ENCODE results near the gene KCNK1.

The KCNK1 gene

DNA sequence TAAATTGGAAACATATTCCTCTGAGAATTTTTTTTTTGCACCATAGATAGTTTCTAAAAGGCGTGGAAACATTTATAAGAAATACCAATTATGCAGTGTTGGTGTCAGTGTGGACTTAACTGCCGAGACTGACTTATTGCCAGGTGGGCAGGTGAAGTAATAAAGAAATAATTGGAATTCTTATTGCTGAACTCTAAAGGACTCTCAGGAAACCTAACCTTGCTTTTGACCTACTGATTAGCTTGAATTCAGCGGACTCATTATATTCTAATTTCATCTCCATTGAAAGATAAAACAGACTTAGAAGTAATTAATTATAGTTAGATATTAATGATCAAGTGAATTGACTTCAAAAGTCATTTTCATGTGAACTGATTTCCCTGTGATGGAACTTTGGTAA lies 26.3 kb downstream of the KCNK1 start:
- H3K27me3 ChIP-seq (replicated peaks; ENCODE audit: control insufficient read depth, insufficient read depth, low read length): no peaks in the 10 kb centered on the region
- H3K4me3 ChIP-seq (ENCODE audit: low read length): no peak overlapping the region
- no peaks in the 10 kb centered on the region for H3K36me3 ChIP-seq (ENCODE audit: control insufficient read depth, insufficient read depth, low read length, severe bottlenecking)
- no peaks in the 10 kb centered on the region for H3K4me1 ChIP-seq (ENCODE audit: control insufficient read depth, insufficient read depth, low read length)
- no peaks in the 10 kb centered on the region for H3K9me3 ChIP-seq (ENCODE audit: control insufficient read depth, low read length)
- no peak for DNase-seq (ENCODE audit: low read depth)
- no peak overlapping the region for H3K9ac ChIP-seq (ENCODE audit: low read length)

DNA sequence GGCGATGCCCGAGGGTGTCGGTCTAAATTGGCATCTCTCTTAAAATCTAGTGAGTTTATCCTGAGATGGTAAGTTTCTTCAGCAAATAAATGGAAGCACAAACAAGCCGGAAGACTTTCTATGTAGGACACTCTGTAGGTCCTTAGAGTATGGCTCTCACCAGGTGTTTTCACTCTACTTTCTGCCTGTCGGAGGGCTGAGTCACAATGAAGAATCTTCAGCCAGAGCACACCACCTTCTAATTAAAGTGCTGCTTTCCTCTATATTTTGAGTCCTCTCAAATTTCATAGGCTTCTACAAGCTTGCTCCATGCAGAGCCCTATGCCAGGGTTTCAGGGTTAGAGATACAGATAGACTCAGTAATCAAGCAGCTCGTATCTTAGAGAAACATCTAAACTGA lies 27.1 kb downstream of the KCNK1 start:
- no peaks in the 10 kb centered on the region for H3K4me1 ChIP-seq (ENCODE audit: control insufficient read depth, insufficient read depth, low read length)
- H3K4me3 ChIP-seq (ENCODE audit: low read length): no peak overlapping the region
- no peak for DNase-seq (ENCODE audit: low read depth)
- no peaks in the 10 kb centered on the region for H3K9me3 ChIP-seq (ENCODE audit: control insufficient read depth, low read length)
- no peaks in the 10 kb centered on the region for H3K36me3 ChIP-seq (ENCODE audit: control insufficient read depth, insufficient read depth, low read length, severe bottlenecking)
- H3K9ac ChIP-seq (ENCODE audit: low read length): no peak overlapping the region
- no peaks in the 10 kb centered on the region for H3K27me3 ChIP-seq (replicated peaks; ENCODE audit: control insufficient read depth, insufficient read depth, low read length)

DNA sequence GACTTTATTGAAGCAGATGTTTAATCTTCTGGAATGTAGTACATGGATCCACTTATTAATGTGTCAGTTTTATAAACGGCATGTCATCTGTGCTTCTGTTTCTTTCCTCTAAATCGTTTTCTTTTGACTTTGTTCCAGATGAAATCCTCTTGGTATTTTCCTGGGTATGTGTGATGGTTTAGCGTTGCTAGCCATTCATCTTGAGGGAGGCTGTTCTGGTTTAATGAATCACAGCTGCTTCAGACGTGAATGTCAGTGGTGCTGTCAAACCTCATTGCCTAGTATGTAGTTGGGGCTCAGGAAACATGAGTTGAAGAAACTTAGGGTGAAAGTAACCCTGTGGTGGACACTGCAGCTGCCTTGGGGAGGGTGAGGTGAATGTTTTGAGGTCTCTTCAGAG lies 33.2 kb downstream of the KCNK1 start:
- Histone ChIP-seq H3K4me1 (ENCODE audit: control insufficient read depth, insufficient read depth, low read length) (no peaks in the 10 kb centered on the region), H3K27me3 (replicated peaks; ENCODE audit: control insufficient read depth, insufficient read depth, low read length) (no peaks in the 10 kb centered on the region), H3K36me3 (ENCODE audit: control insufficient read depth, insufficient read depth, low read length, severe bottlenecking) (no peaks in the 10 kb centered on the region), H3K4me3 (ENCODE audit: low read length) (no peak overlapping the region), H3K9me3 (ENCODE audit: control insufficient read depth, low read length) (peaks cover 4% of the 10 kb centered on the region), H3K9ac (ENCODE audit: low read length) (no peak overlapping the region)
- DNase-seq (ENCODE audit: low read depth): peak; percentile 62

DNA sequence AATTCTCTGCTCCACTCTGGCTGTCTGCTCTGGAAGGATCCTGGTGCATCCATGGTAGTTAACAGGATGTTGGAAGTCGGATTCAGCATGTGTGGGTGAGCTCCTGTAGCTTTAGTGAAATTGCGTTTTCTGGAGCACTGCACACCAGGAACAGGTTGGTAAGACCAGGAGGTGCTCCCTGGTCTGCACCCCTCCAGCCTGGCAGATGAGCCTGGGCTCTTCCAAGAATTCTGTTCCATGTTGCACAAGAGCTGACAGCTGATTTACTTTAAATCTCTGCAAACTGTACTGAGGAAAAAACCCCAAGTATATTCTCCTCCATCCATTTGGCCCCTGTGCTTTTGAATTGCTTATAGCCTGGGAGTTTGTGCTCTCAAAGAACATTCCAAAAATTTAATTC lies 33.7 kb downstream of the KCNK1 start:
- no peaks in the 10 kb centered on the region for H3K27me3 ChIP-seq (replicated peaks; ENCODE audit: control insufficient read depth, insufficient read depth, low read length)
- no peak for DNase-seq (ENCODE audit: low read depth)
- peaks cover 4% of the 10 kb centered on the region for H3K9me3 ChIP-seq (ENCODE audit: control insufficient read depth, low read length)
- H3K4me1 ChIP-seq (ENCODE audit: control insufficient read depth, insufficient read depth, low read length): no peaks in the 10 kb centered on the region
- H3K4me3 ChIP-seq (ENCODE audit: low read length): no peak overlapping the region
- no peaks in the 10 kb centered on the region for H3K36me3 ChIP-seq (ENCODE audit: control insufficient read depth, insufficient read depth, low read length, severe bottlenecking)
- no peak overlapping the region for H3K9ac ChIP-seq (ENCODE audit: low read length)

DNA sequence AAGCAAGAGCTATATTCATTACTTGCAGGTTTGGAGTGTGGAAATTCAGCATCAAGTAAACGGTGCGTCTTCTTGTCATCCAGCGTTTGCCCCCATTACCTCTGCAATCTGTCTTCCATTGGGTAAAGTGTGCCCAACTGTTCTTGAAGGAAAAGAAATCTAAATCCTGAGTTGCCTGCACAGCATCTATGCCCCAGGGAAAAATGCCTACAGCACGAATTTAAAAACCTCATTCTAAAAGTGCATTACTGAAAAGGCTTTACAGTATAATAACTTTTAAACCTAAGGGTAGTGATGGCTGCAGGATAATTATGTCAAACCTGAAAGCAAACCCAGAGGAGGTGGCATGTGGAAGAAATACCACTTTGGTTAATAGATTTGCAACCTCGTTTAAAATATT lies 37.2 kb downstream of the KCNK1 start:
- Histone ChIP-seq H3K9me3 (ENCODE audit: control insufficient read depth, low read length) (peaks cover 4% of the 10 kb centered on the region), H3K9ac (ENCODE audit: low read length) (no peak overlapping the region), H3K4me1 (ENCODE audit: control insufficient read depth, insufficient read depth, low read length) (no peaks in the 10 kb centered on the region), H3K27me3 (replicated peaks; ENCODE audit: control insufficient read depth, insufficient read depth, low read length) (no peaks in the 10 kb centered on the region), H3K36me3 (ENCODE audit: control insufficient read depth, insufficient read depth, low read length, severe bottlenecking) (no peaks in the 10 kb centered on the region), H3K4me3 (ENCODE audit: low read length) (no peak overlapping the region)
- DNase-seq (ENCODE audit: low read depth): no peak

DNA sequence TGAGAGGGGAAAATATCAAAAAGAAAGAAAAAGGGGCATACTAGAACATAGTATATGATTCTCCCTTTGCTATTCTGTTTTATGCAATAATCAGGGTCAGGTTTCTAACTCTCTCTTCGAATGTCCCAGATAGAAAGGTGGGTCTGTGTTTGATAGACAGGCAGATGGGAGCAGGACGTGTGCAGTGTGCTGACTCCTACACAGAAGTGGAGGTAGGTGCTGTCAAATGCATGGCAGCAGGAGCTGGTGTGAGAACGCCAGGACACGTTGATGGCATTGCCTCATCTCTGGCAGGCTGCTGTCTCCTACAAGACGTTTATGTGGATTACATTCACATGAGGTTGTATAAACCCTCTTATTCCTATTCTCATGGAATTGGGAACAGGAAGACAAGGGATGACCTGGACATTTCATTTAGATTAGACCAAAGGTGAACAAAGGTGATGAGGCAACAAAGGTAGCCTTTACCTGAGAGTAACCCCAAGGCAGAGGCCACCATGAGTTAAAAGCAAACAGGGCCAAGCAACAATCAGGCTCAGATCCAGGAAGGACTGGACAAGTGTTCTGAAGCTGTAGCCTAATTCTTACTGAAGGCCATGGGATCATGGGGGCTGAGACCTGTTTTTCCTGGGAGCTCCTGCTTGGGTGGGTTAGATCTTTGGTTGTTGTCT lies 37.8 kb downstream of the KCNK1 start:
- peaks cover 4% of the 10 kb centered on the region for H3K9me3 ChIP-seq (ENCODE audit: control insufficient read depth, low read length)
- no peaks in the 10 kb centered on the region for H3K36me3 ChIP-seq (ENCODE audit: control insufficient read depth, insufficient read depth, low read length, severe bottlenecking)
- no peaks in the 10 kb centered on the region for H3K27me3 ChIP-seq (replicated peaks; ENCODE audit: control insufficient read depth, insufficient read depth, low read length)
- DNase-seq (ENCODE audit: low read depth): no peak
- H3K9ac ChIP-seq (ENCODE audit: low read length): no peak overlapping the region
- no peak overlapping the region for H3K4me3 ChIP-seq (ENCODE audit: low read length)
- no peaks in the 10 kb centered on the region for H3K4me1 ChIP-seq (ENCODE audit: control insufficient read depth, insufficient read depth, low read length)

DNA sequence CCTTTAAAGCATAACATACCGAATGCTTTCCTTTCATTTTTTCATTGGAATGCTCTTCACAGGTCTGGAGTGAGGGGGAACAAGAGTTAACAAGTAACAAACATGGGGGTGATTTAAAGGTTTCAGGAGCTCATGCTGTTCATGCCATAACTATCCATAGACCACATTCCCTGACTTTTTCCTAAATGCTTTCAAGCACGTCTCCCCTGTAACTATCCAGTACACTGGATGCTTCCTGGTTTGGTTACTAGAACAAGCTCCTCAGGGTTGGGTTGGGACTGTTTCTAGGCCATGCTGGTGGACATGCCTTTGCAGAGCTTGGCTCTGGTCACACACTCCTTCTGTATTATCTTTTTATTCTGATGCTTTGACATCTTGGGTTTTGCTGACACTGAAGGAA lies 38.6 kb downstream of the KCNK1 start:
- no peaks in the 10 kb centered on the region for H3K27me3 ChIP-seq (replicated peaks; ENCODE audit: control insufficient read depth, insufficient read depth, low read length)
- no peaks in the 10 kb centered on the region for H3K4me1 ChIP-seq (ENCODE audit: control insufficient read depth, insufficient read depth, low read length)
- H3K4me3 ChIP-seq (ENCODE audit: low read length): no peak overlapping the region
- H3K9me3 ChIP-seq (ENCODE audit: control insufficient read depth, low read length): peaks cover 4% of the 10 kb centered on the region
- no peak for DNase-seq (ENCODE audit: low read depth)
- H3K36me3 ChIP-seq (ENCODE audit: control insufficient read depth, insufficient read depth, low read length, severe bottlenecking): no peaks in the 10 kb centered on the region
- no peak overlapping the region for H3K9ac ChIP-seq (ENCODE audit: low read length)

DNA sequence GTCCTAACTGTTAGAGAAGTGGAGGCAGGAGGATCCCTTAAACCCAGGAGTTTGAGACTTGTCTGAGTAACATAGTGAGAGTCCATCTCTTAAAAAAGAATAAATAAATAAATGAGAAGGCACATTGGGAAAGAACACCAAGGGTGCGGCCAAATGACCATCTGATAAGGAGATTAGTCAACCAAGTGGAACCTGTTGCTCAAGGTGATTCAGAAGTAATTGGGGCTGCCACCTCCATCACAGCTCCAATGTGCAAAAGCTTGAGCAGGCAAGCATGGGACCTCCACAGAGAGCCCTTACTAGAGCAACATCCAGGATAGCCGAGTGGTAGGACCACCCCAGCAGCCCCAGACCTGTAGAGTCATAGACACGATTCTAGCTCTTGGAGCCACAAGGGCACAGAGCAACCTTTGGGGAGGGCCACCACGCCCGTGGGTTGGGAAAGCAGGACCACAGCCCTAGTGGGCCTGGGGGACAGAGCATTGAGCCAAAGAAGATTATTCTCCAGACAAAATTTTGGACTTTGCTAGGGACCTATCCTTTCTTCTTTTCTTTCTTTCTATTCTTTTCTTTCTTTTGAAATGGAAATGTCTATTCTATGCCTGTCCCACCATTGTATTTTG lies 40.9 kb downstream of the KCNK1 start:
- Histone ChIP-seq H3K9ac (ENCODE audit: low read length) (no peak overlapping the region), H3K27me3 (replicated peaks; ENCODE audit: control insufficient read depth, insufficient read depth, low read length) (no peaks in the 10 kb centered on the region), H3K36me3 (ENCODE audit: control insufficient read depth, insufficient read depth, low read length, severe bottlenecking) (no peaks in the 10 kb centered on the region), H3K4me3 (ENCODE audit: low read length) (no peak overlapping the region), H3K9me3 (ENCODE audit: control insufficient read depth, low read length) (no peaks in the 10 kb centered on the region), H3K4me1 (ENCODE audit: control insufficient read depth, insufficient read depth, low read length) (no peaks in the 10 kb centered on the region)
- DNase-seq (ENCODE audit: low read depth): no peak

DNA sequence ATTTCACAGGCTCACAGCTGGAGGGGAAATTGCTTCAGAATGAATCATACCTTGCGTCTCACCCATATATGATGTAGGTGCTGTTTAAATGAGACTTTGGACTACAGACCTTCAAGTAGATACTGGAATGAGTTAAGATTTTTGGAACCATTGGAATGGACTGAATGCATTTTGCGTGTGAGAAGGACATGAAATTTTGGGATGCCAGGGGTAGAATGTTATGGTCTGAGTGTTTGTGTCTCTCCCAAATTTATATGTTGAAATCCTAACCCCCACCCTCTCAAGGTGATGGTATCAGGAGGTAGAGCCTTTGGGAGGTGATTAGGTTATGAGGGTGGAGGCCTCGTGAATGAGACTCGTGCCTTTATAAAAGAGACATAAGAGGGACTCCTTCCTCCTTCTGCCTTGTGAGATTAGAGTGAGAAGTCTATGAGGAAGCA lies 41.4 kb downstream of the KCNK1 start:
- Histone ChIP-seq H3K9ac (ENCODE audit: low read length) (no peak overlapping the region), H3K9me3 (ENCODE audit: control insufficient read depth, low read length) (no peaks in the 10 kb centered on the region), H3K4me3 (ENCODE audit: low read length) (no peak overlapping the region), H3K36me3 (ENCODE audit: control insufficient read depth, insufficient read depth, low read length, severe bottlenecking) (no peaks in the 10 kb centered on the region), H3K4me1 (ENCODE audit: control insufficient read depth, insufficient read depth, low read length) (no peaks in the 10 kb centered on the region), H3K27me3 (replicated peaks; ENCODE audit: control insufficient read depth, insufficient read depth, low read length) (no peaks in the 10 kb centered on the region)
- DNase-seq (ENCODE audit: low read depth): no peak

DNA sequence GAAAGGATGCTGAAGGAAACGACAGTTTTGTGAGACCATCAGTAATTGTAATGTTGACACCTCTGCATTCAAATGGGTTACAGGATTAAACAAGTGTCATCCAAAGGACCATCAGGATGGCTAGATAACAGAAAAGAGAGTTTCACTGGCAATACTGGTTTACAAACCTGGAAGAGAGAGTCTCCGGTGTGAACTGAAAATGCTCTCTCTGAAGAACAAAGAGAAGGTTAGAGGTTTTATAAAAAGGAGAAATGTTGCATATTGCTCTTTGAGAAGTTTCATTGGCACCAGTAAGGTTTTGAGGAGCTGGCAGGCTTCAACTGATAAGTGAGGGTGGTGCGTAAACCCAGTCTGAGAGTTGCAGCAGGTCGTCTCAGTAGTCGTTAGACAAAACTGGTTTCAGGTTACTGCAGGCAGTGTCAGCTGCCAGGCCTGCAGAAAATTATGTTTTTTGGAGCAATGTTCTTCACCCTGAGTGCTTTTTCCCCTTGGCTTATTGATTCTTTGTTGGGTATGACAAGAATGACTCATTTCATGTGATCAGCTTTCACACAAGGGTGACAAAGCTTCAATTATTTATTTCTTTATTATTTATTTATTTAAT lies 42.2 kb downstream of the KCNK1 start:
- H3K9ac ChIP-seq (ENCODE audit: low read length): no peak overlapping the region
- no peaks in the 10 kb centered on the region for H3K4me1 ChIP-seq (ENCODE audit: control insufficient read depth, insufficient read depth, low read length)
- no peaks in the 10 kb centered on the region for H3K9me3 ChIP-seq (ENCODE audit: control insufficient read depth, low read length)
- DNase-seq (ENCODE audit: low read depth): no peak
- H3K27me3 ChIP-seq (replicated peaks; ENCODE audit: control insufficient read depth, insufficient read depth, low read length): no peaks in the 10 kb centered on the region
- no peaks in the 10 kb centered on the region for H3K36me3 ChIP-seq (ENCODE audit: control insufficient read depth, insufficient read depth, low read length, severe bottlenecking)
- H3K4me3 ChIP-seq (ENCODE audit: low read length): no peak overlapping the region

DNA sequence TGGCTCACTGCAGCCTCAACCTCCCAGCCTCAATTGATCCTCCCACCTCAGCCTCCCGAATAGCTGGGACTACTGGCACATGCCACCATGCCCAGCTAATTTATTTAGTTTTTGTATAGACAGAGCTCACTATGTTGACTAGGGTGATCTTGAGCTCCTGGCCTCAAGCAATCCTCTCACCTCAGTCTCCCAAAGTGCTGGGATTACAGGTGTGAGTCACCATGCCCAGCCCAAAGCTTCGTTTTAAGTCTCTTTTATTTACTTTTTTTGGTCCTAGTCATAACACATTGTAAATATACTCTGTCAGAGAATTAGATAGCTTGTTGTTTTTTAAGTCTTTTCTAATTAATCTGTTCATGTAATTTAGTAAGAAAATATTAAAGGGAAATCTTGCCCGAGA lies 42.8 kb downstream of the KCNK1 start:
- H3K4me1 ChIP-seq (ENCODE audit: control insufficient read depth, insufficient read depth, low read length): no peaks in the 10 kb centered on the region
- DNase-seq (ENCODE audit: low read depth): no peak
- H3K4me3 ChIP-seq (ENCODE audit: low read length): no peak overlapping the region

More for the DNA sequence above, 42.8 kb downstream of the KCNK1 start:
- no peaks in the 10 kb centered on the region for H3K27me3 ChIP-seq (replicated peaks; ENCODE audit: control insufficient read depth, insufficient read depth, low read length)
- H3K9ac ChIP-seq (ENCODE audit: low read length): no peak overlapping the region
- no peaks in the 10 kb centered on the region for H3K9me3 ChIP-seq (ENCODE audit: control insufficient read depth, low read length)
- no peaks in the 10 kb centered on the region for H3K36me3 ChIP-seq (ENCODE audit: control insufficient read depth, insufficient read depth, low read length, severe bottlenecking)

All from adipocyte (in vitro differentiated cells).